GM21447 (cell line): ENCODE results near the gene OLFML3.

ENCODE experiments used
- ATAC-seq: cut with Tn5 transposase; IDR thresholded peaks from one replicate; pipeline ENCODE4 v1.9.1; 2021; ENCODE audit not compliant: unreplicated experiment

Gene OLFML3, protein sequence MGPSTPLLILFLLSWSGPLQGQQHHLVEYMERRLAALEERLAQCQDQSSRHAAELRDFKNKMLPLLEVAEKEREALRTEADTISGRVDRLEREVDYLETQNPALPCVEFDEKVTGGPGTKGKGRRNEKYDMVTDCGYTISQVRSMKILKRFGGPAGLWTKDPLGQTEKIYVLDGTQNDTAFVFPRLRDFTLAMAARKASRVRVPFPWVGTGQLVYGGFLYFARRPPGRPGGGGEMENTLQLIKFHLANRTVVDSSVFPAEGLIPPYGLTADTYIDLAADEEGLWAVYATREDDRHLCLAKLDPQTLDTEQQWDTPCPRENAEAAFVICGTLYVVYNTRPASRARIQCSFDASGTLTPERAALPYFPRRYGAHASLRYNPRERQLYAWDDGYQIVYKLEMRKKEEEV

DNA sequence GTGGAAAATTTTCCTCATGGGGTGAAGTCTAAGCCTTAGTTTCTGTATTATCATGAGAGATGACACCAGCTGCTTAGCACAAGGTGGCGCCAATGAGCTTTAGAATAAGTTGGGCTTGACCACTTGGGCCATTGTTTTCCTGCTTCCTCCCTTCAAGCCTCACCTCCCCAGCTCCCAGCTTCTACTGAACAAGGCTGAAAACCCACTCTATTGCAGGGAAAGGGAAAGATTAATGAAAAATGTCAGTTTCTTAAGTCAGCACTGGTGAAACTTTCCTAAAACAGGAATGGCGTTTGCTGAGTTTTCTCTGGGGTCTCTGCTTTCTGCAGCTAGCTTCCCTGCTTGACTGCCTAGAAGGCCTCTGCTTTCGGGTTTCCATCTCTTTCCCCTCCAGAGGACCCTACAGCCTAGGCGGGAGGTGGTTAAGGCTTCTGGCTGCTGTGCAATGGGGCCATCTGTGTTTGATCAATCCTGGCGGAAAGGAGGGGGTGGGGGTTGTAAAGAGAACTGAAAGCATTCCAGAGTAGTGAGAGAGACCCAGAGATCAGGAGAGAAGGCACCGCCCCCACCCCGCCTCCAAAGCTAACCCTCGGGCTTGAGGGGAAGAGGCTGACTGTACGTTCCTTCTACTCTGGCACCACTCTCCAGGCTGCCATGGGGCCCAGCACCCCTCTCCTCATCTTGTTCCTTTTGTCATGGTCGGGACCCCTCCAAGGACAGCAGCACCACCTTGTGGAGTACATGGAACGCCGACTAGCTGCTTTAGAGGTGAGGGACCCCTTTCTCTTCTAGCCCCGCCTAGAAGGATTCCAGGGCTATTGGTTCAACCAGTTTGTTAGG, at the start of gene OLFML3:
Gene OLFML3 (plus strand): TSS at position 612 of the 840 bp plus-strand sequence. CDS start 43 bp downstream, at position 655.
- ATAC-seq: no peak

DNA sequence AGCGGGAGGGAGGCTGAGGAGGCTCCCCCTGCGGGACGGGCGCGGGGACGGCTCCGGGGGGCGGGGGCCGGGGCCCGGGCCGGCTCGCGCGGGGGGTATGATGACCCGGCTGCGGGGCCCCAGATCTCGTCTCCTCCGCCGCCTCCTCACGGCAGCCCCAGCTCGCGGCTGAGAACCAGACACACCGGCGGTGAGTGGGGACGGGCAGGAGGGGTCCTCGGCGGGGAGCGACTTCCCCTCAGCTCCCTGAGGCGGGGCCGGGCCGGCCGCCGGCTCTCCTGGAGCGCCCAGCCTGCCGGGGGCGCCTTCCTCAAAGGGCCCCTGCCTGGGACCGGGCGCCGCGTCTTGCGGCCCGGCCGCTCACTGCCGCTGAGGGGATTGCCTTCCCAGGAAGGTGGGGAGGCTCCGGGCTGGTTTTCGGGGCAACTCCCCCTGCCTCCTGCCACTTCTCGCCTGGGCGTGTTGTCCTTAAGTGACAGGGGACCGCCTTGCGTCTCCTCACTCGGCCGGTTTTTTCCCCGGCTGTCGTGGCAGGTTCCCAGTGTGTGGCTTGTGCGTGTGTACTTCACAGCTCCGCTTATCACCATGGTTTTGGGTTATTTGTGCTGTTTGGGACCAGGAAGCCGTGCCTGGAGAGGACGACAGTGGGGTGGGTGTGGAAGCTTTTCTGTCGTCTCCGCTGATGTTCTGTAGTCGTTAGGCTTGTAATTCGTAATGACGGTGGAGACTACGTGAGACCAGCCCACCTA, 49.4 kb upstream of the OLFML3 start:
- peak; percentile 26 for ATAC-seq

DNA sequence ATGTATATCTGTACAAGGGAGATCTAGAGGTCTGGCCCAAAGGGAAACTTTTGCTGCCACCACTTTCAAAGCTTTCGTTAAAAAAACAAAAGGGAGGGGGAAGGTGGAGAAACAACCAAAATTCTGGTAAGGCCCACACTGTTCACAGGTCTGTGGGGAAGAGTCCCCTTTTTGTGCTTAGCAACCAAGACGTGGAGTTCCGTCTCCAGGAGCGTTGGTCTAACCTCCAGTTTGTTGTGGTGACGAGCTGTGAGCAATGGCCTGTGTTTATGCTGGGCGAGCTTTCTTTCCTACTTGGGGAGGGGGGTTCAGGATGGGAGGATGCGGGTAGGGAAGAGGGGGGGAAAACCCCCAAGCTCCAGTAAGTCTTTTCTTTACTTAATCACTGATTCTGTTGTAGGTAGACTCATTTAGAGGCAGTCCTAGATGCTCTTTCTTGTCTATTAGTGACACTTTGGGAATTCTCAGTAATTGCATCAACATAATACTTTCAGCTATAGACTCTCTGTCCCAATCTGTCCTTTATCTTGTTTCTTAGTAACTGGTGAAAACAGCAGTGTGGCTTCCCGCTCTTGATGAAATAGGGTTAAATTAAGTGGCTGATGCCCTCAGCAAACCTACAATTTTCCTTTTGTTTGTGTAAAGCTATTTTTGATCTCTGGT, 48.6 kb upstream of the OLFML3 start:
- peak; percentile 42 for ATAC-seq

DNA sequence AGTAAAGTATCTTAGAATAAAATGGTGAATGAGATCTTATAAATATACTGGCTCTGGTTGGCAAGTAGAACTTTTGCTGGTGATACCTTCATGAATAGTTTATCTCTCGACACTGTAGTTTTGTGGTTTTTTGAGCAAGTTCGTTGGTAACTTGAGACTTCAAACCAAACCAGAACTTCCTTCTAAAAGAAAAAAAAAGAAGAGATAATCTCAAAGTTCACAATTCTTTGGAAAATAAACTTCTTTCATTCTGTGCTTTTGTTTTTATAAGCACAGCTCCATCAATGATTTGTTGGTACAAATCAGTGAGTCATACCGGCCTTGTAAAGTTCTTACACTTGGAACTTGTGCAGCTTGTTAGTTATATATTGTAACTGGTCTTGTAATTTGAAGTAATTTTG, 47.8 kb upstream of the OLFML3 start:
- no peak for ATAC-seq

DNA sequence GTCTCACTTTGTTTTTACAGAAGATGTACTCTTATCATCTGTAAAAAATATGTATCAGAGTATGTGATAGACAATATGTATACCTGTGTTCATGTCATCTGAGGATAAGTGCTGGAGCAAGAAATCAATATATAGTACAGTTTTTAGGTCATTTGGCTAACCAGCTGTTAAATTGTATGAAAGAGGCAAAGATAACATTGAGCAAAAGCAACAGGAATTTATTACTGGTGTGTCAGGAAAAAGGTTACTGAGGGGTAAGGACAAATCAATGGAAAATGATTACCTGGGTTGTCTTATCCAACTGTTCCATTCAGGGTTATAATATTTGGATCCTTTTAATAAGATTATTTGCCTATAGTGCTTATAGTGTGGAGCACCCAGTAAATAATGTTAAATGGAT, 45.3 kb upstream of the OLFML3 start:
- ATAC-seq: no peak

DNA sequence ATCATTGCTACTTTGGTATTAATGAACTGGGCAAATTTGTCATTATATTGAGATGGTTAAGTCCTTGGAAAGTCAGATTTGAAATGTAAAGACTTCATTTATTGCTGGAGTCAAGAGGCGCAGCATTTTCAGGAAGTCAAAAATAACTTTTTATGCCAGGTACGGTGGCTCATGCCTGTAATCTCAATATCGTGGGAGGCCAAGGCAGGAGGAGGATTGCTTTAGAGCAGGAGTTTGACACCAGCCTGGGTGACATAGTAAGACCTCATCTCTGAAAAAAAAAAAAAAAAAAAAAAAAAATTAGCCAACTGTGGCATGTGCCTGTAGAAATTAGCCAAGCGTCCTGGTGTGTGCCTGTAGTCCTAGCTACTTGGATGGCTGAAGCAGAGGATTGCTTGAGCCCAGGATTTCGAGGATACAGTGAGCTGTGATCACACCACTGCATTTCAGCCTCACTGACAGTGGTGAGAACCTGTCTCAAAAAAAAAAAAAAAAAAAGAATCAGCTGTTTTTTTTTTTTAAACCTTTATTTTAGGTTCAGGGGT, 44.7 kb upstream of the OLFML3 start:
- ATAC-seq: no peak

DNA sequence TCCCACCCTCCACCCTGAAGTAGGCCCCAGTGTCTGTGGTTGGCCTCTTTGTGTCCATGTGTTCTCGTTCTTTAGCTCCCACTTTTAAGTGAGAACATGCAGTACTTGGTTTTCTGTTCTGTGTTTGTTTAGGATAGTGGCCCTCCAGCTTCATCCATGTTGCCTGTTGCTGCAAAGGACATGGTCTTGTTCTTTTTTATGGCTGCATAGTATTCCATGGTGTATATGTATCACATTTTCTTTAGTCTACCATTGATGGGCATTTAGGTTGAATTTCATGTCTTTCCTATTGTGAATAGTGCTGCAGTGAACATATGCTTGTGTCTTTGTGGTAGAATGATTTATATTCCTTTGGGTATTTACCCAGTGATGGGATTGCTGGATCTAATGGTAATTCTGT, 44.1 kb upstream of the OLFML3 start:
- no peak for ATAC-seq

DNA sequence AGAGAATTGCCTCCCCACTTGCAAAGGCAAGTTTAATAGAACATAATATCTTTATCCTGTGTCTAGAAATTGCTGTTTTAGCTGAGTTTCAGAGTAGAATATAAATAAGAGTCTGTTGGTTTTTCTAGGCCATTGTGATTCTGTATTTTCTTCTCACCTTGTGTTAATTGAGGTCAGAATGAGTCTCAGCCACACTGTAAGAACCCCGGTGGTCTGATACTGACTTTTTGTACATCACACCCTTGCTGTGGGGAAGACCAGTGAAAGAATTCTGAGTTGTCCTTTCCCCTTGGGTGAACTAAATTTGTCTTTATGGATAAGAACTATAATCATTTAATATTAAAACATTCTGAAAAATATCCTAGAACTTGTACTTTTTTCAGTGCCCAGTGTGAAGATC, 43.3 kb upstream of the OLFML3 start:
- no peak for ATAC-seq

DNA sequence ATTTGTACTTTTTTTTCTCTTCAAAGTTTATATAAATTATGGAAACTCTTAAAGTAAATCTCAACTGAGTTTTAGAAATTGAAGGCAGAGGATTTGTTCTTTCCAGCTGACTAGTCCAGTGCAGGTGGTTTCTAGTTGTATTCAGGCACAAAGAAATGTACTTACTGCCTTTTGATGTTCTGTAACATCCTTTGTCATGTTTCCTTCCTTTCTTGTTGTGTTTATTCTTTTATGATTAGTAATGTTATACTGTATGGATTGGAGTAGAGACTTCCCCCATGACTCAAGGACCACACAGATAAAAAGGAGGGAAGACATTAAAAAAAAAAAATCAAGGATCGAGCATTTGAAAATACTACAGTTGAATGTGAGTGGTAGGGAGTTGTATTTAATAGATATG, 42.1 kb upstream of the OLFML3 start:
- ATAC-seq: no peak

DNA sequence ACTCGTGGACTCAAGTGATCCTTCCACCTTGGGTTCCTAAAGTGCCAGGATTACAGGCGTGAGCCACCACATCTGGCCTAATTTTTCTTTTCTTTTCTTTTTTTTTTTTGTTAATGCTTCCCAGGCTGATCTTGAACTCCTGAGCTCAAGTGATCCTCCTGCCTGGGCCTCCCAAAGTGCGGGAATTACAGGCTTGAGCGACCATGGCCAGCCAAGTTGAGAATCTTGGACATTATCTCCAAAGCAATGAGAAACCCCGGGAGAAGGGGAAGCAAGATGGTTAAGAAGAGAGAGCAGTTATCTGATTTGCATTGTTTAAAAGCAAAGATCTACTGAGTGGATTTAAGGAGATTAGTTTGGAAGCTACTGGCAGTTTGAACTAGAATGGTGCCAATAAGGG, 41.1 kb upstream of the OLFML3 start:
- no peak for ATAC-seq

DNA sequence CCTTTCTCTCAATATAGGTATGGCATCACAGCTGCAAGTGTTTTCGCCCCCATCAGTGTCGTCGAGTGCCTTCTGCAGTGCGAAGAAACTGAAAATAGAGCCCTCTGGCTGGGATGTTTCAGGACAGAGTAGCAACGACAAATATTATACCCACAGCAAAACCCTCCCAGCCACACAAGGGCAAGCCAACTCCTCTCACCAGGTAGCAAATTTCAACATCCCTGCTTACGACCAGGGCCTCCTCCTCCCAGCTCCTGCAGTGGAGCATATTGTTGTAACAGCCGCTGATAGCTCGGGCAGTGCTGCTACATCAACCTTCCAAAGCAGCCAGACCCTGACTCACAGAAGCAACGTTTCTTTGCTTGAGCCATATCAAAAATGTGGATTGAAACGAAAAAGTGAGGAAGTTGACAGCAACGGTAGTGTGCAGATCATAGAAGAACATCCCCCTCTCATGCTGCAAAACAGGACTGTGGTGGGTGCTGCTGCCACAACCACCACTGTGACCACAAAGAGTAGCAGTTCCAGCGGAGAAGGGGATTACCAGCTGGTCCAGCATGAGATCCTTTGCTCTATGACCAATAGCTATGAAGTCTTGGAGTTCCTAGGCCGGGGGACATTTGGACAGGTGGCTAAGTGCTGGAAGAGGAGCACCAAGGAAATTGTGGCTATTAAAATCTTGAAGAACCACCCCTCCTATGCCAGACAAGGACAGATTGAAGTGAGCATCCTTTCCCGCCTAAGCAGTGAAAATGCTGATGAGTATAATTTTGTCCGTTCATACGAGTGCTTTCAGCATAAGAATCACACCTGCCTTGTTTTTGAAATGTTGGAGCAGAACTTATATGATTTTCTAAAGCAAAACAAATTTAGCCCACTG, 38.7 kb upstream of the OLFML3 start:
- no peak for ATAC-seq

DNA sequence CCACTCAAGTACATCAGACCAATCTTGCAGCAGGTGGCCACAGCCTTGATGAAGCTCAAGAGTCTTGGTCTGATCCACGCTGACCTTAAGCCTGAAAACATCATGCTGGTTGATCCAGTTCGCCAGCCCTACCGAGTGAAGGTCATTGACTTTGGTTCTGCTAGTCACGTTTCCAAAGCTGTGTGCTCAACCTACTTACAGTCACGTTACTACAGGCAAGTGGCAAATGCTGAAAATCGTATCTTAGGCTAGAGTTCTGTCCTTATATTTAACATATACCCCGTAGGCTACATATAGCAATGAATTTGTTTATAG, 38.1 kb upstream of the OLFML3 start:
- no peak for ATAC-seq

DNA sequence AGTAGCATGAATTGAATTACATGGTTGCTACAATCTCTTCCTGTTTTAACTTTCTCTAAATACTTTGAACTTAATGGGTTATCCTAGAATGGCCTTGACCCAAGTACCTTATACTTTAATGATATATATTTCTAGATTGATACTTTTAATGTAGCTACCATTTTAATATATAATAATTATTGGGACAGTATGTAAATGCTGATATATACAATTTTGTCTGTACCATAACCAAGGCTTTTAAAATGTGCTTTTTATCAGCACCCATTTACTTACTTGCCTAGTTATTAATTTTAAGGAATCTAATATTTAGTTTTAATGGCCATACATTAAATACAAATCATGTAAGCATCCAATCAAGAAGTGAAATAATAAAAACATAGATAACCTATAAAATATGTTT, 36.7 kb upstream of the OLFML3 start:
- no peak for ATAC-seq

DNA sequence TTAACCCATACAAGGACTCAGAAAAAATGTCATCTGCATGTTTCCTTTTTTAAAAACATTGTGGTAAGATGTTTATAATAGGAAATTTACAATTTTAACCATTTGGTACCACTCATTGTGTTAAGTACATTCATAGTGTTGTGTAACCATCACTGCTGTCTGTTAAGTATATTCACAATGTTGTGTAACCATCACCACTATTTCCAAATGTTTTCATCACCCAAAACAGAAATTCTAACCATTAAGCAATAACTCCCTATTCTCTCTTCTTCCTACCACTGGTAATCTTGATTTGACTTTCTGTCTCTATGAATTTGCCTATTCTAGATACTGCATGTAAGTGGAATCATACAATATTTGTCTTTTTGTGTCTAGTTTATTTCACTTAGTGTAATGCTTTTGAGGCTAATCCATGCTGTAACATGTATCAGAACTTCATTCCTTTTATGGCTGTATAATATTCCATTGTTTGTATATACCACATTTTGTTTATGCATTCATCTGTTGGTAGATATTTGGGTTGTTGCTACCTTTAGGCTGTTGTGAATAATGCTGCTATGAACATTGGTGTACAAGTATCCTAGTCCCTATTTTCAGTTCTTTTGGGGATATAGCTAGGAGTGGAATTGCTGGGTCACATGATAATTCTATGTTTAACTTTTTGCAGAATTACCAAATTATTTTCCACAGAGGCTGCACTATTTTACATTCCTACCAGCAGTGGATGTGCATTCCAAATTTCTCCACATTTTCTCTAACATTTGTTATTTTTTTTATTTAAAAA, 36.1 kb upstream of the OLFML3 start:
- ATAC-seq: no peak

DNA sequence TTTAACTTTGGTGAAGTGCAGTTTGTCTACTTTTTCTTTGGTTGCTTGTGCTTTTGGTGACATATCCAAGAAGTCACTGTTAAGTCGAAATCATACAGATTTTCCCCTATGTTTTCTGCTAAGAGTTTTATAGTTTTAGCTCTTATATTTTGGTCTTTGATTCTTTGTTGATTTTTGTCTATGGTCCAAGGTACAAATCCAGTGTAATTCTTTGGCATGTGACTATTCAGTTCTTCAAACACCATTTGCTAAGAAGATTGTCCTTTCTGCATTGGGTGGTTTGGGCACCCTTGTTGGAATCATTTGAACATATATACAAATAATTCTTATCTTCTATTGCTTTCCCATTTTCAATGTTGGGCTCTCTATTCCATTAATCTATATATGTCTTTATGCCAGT, 33.9 kb upstream of the OLFML3 start:
- ATAC-seq: no peak

DNA sequence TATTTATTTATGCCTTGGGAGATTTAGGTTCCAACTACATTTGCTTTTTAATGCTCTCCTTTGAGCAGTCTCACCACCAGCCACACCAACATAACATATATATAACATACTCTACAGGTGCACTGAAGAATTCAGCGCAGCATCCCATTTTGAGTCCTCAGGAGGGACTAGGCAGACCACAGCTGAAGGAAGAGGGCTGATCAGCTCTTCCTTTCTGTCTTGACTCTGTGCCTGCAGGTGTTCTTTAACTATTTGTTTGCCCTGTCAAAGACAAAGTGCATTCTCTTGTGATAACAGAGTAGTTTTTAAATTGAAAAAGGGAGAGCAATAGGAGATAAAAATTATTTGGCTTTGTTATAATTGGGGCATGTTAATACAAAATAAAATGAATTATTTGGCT, 33.2 kb upstream of the OLFML3 start:
- no peak for ATAC-seq

DNA sequence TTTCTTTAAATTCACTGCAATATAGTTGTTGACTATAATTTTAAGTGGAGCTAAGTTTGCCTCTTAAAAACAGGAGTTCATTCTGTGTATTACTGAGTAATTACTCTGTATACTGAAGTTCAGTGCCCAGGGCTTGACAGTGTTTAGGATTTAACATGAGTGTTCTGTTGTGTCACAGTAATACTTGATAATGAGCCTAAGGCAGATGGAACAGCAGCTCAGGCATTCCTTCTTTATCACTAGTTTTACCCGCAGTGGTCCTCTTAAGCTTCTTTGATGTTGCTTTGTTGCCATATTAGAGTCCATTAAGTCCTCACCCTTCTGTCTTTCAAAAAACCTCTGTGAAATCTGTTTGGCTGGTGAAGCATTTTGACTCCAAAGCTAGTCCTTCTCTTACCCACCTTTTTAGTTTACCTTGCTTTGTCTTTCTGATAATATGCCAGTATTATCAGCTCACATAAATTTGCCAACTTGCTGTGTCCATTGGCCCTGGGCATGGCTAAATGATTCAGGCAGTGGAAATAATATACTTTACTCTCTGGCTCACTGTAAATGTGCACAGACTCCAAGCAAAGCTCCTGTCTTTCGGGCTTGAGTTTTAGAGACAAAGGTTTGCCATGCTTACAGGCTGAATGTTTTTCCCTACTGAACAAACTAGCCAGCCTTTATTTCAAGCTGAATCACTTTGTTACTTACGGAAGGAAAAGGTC, 32.4 kb upstream of the OLFML3 start:
- no peak for ATAC-seq

DNA sequence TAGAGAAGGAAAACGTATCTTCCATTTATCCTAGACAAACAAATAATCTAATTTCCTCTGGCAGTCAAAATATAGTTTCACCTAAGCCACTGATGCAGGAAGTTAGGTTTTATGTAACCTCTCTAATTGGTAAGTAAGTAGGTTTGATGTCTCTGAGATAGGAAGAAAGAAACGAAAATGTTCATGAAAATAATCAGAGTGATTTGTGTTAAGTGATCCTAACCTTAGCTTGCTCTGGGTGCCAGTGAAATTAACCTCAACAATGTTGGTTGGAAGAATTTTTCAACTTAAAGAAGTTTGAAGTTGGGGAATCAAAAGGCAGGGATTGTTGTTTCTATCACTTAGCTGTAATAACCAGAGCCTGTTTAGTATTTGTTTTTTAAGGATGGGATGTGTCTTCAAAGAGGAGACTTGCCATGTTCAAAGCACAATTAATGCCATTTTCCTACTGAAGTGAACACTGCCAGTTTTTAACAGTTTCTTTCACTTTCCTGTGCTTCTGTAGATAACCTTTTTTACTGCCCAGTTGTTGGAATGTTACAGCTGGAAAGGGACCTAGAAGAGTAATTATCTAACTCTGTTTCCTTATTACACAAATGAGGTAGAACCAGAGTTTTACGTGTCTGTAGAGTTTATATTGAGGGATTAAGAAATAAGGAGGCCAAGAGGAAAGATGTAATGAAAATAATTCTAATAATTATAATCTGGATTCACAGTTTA, 31.7 kb upstream of the OLFML3 start:
- ATAC-seq: no peak
